NT2/D1 (cell line): Measurements from ENCODE around the gene TMEM238.

Source experiments
- DNase-seq: peaks from one replicate; pipeline ENCODE4 v3.0.0-alpha.2; 2011; ENCODE audit warnings: low read depth, low spot score
- H3K27me3 ChIP-seq: 2 replicates; pipeline ENCODE4 v1.6.0; 2011; ENCODE audit warnings: mild to moderate bottlenecking; ENCODE audit not compliant: insufficient read length, insufficient read depth
- H3K36me3 ChIP-seq: 2 replicates; pipeline ENCODE4 v1.6.1; 2011; ENCODE audit warnings: mild to moderate bottlenecking, low read length, mixed read lengths; ENCODE audit not compliant: insufficient read depth, insufficient read length
- H3K4me1 ChIP-seq: 2 replicates; pipeline ENCODE4 v1.5.1; 2011; ENCODE audit not compliant: insufficient read depth, insufficient read length
- H3K4me3 ChIP-seq: 2 replicates; pipeline ENCODE4 v1.5.1; 2011; ENCODE audit warnings: low read depth; ENCODE audit not compliant: insufficient read length
- H3K9ac ChIP-seq: 2 replicates; pipeline ENCODE4 v1.6.0; 2011; ENCODE audit warnings: low read depth; ENCODE audit not compliant: insufficient read length
- H3K9me3 ChIP-seq: 2 replicates; pipeline ENCODE4 v1.5.1; 2011; ENCODE audit warnings: mild to moderate bottlenecking, low read length; ENCODE audit not compliant: insufficient read depth
- SUZ12 ChIP-seq: IDR thresholded peaks from 2 replicates; pipeline ENCODE4 v1.6.1; 2011; ENCODE audit not compliant: insufficient read length, insufficient read depth; ENCODE audit errors: extremely low read depth
- YY1 ChIP-seq: IDR thresholded peaks from 2 replicates; pipeline ENCODE4 v1.6.1; 2011; ENCODE audit not compliant: insufficient read length, insufficient read depth
- ZNF274 ChIP-seq: IDR thresholded peaks from 2 replicates; pipeline ENCODE4 v1.6.1; 2011; ENCODE audit warnings: mild to moderate bottlenecking, low read depth, low read length

The TMEM238 gene

GRCh38 chr19:55345101-55345817, 38.8 kb downstream of the TMEM238 start:
- DNase-seq = no peak
- Histone ChIP-seq H3K4me3 (no peak overlapping the region), H3K36me3 (peaks cover 39% of the 10 kb centered on the region), H3K27me3 (no peaks in the 10 kb centered on the region), H3K9me3 (no peaks in the 10 kb centered on the region), H3K4me1 (peaks cover 36% of the 10 kb centered on the region), H3K9ac (peak overlapping the region; percentile 50)
- no peak for TF ChIP-seq SUZ12
- no peak for TF ChIP-seq YY1
- no peak for TF ChIP-seq ZNF274

- Histone ChIP-seq H3K9me3 (no peaks in the 10 kb centered on the region), H3K4me3 (no peak overlapping the region), H3K36me3 (peaks cover 36% of the 10 kb centered on the region), H3K9ac (no peak overlapping the region), H3K27me3 (no peaks in the 10 kb centered on the region), H3K4me1 (peaks cover 33% of the 10 kb centered on the region)
- no peak for DNase-seq
- TF ChIP-seq YY1 (no peak), ZNF274 (no peak), SUZ12 (no peak)
Observed at GRCh38 chr19:55344444-55344843, 39.6 kb downstream of the TMEM238 start.

- Histone ChIP-seq H3K36me3 (peaks cover 33% of the 10 kb centered on the region), H3K27me3 (no peaks in the 10 kb centered on the region), H3K4me3 (peak overlapping the region; percentile 34), H3K9me3 (no peaks in the 10 kb centered on the region), H3K9ac (peak overlapping the region; percentile 79), H3K4me1 (peaks cover 24% of the 10 kb centered on the region)
- TF ChIP-seq SUZ12 = no peak
- no peak for TF ChIP-seq YY1
- TF ChIP-seq ZNF274 = no peak
- no peak for DNase-seq
Observed at GRCh38 chr19:55341595-55342531, 42.2 kb downstream of the TMEM238 start.

GRCh38 chr19:55341171-55341588, 42.9 kb downstream of the TMEM238 start:
- no peak for TF ChIP-seq SUZ12
- TF ChIP-seq ZNF274 = no peak
- no peak for TF ChIP-seq YY1
- H3K4me1 ChIP-seq = peaks cover 21% of the 10 kb centered on the region
- H3K9ac ChIP-seq = peak overlapping the region; percentile 94
- peak overlapping the region; percentile 63 for H3K4me3 ChIP-seq
- DNase-seq = peak; percentile 51
- H3K9me3 ChIP-seq = no peaks in the 10 kb centered on the region
- no peaks in the 10 kb centered on the region for H3K27me3 ChIP-seq
- H3K36me3 ChIP-seq = peaks cover 29% of the 10 kb centered on the region

- DNase-seq = no peak
Observed at GRCh38 chr19:55340784-55341147, 43.3 kb downstream of the TMEM238 start.

GRCh38 chr19:55339889-55340783, 44.0 kb downstream of the TMEM238 start:
- no peaks in the 10 kb centered on the region for H3K27me3 ChIP-seq
- peaks cover 27% of the 10 kb centered on the region for H3K36me3 ChIP-seq
- peak overlapping the region; percentile 94 for H3K9ac ChIP-seq

More at GRCh38 chr19:55340784-55341147, 43.3 kb downstream of the TMEM238 start:
- TF ChIP-seq SUZ12 (no peak), ZNF274 (no peak), YY1 (no peak)
- peak overlapping the region; percentile 63 for H3K4me3 ChIP-seq
- H3K9ac ChIP-seq = peak overlapping the region; percentile 94
- no peaks in the 10 kb centered on the region for H3K9me3 ChIP-seq
- H3K4me1 ChIP-seq = peaks cover 20% of the 10 kb centered on the region
- no peaks in the 10 kb centered on the region for H3K27me3 ChIP-seq
- peaks cover 29% of the 10 kb centered on the region for H3K36me3 ChIP-seq

More at GRCh38 chr19:55339889-55340783, 44.0 kb downstream of the TMEM238 start:
- no peak for TF ChIP-seq ZNF274
- no peak for TF ChIP-seq SUZ12
- TF ChIP-seq YY1 = no peak
- Histone ChIP-seq H3K9me3 (no peaks in the 10 kb centered on the region), H3K4me1 (peaks cover 16% of the 10 kb centered on the region), H3K4me3 (peak overlapping the region; percentile 63)
- DNase-seq = no peak
